ENCODE data around the gene BCOR.

Gene BCOR

DNA sequence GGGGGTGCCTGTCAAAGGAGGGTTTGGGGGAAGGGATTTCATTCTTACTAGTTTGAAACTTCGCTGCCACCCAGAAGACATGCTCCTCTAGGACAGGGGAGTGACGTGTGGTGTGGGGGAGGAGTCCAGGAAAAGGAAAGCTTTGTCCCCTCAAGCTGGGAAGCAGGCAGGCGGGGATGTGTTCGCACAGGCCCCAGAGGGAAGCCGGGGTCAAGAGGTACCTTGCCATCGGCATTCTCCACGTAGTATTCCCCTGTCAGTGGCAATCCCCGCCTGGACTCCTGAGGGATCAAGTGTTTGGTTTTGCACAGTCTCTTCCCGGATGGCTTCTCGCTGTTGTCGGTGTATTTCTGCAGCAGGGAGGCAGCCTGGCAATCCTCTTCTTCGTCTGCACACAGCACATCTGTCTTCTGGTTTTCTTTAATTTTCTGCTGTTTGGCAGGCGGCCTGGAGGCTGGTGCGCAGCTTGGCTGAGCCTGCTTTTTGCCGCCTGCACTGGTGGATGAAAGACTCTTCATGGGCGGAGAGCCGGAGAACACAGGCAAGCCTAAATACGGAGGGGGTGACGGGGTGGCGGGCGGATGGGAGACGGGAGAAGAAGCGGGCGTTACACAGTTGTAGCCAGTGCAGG is 35.1 kb downstream of the BCOR start:
- DNase-seq (ENCODE audit: low read depth): no peak
- H3K4me3 ChIP-seq (replicated peaks; ENCODE audit: low read depth, low read length): no peak overlapping the region
- TF ChIP-seq, protein P1, sequence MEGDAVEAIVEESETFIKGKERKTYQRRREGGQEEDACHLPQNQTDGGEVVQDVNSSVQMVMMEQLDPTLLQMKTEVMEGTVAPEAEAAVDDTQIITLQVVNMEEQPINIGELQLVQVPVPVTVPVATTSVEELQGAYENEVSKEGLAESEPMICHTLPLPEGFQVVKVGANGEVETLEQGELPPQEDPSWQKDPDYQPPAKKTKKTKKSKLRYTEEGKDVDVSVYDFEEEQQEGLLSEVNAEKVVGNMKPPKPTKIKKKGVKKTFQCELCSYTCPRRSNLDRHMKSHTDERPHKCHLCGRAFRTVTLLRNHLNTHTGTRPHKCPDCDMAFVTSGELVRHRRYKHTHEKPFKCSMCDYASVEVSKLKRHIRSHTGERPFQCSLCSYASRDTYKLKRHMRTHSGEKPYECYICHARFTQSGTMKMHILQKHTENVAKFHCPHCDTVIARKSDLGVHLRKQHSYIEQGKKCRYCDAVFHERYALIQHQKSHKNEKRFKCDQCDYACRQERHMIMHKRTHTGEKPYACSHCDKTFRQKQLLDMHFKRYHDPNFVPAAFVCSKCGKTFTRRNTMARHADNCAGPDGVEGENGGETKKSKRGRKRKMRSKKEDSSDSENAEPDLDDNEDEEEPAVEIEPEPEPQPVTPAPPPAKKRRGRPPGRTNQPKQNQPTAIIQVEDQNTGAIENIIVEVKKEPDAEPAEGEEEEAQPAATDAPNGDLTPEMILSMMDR (IDR thresholded peaks at IDR 0.05; ENCODE audit: low read length, missing control alignments): no peak

DNA sequence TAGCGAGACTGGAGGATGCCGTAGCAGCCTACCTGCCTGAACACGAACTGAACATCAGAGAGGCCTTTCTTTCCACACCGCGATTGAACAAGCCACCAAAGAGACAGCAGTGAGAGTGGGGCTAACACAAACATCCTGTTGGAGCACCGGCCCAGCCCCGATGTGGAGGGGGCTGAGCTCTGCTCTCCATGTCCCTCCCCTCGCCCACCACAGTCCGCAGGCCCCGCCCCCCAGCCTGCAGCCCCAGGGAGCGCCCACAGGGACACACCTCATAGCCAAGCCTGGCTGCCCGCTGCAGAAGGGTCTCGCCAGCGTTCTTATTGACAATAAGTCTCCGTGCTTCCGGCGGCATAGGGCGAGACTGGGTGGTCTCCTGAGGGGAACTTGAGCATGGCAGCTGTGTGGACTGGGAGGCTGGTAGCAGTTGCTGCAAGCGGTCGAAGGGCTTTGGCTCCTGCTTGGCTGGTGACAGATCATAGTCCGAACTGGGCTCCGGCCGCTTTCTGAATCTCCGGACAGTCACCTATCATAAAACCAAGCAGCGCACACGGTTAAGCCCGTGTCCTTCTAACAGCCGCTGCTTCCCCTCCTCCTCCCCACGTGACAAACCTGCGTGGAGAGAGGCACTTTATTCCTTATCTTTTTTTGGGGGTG is 35.8 kb downstream of the BCOR start:
- DNase-seq (ENCODE audit: low read depth): no peak
- TF ChIP-seq, protein P1 (IDR thresholded peaks at IDR 0.05; ENCODE audit: low read length, missing control alignments): no peak
- H3K4me3 ChIP-seq (replicated peaks; ENCODE audit: low read depth, low read length): no peak overlapping the region

DNA sequence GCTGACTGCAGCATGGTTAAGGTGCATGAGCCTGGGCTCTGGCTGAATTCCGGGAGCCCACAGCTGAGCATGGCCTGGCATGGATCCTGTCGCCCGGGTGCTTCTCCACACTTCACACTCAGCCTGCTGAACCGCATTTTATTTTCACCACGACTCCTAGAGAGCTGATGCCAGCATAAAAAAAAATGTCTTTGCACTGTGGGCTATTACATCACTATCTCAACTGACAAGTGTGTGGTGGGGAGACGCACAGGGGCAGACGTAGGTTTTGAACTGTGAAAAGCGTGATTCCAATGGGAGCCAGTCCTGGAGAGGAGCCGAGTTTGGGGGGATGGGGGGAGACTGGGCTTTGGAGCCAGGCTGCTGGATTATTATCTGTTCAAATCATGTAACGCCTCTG is 36.8 kb downstream of the BCOR start:
- TF ChIP-seq, protein P1 (IDR thresholded peaks at IDR 0.05; ENCODE audit: low read length, missing control alignments): no peak
- no peak for DNase-seq (ENCODE audit: low read depth)
- no peak overlapping the region for H3K4me3 ChIP-seq (replicated peaks; ENCODE audit: low read depth, low read length)

- no peak overlapping the region for H3K4me3 ChIP-seq (replicated peaks; ENCODE audit: low read depth, low read length)
- no peak for DNase-seq (ENCODE audit: low read depth)
- TF ChIP-seq, protein P1 (IDR thresholded peaks at IDR 0.05; ENCODE audit: low read length, missing control alignments): no peak
Measured at GRCh38 chrX:40060356-40060845, 37.4 kb downstream of the BCOR start.

DNA sequence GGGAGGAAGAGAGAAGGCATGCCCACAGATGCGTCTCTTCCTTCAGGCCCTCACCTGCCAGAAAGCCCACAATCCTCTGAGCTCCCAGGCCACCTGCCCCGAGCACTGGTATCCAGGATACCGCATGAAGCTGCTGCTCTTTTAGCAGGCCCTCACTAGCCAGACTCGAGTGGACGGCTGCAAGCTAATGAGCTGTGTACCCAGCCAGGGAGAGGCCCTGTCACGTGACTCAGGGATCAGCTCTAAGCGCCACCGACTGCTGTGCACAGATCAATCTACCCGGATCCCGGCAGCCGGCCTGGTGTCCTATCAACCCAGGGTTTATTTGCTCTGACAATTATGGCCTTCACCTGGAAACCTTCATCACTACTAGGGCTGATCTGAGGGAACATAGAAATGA is 39.0 kb downstream of the BCOR start:
- no peak overlapping the region for H3K4me3 ChIP-seq (replicated peaks; ENCODE audit: low read depth, low read length)

GRCh38 chrX:40057405-40057804 is 40.4 kb downstream of the BCOR start:
- H3K4me3 ChIP-seq (replicated peaks; ENCODE audit: low read depth, low read length): no peak overlapping the region
- TF ChIP-seq, protein P1 (IDR thresholded peaks at IDR 0.05; ENCODE audit: low read length, missing control alignments): no peak
- DNase-seq (ENCODE audit: low read depth): no peak

More for the DNA sequence above, 39.0 kb downstream of the BCOR start:
- DNase-seq (ENCODE audit: low read depth): no peak
- TF ChIP-seq, protein P1 (IDR thresholded peaks at IDR 0.05; ENCODE audit: low read length, missing control alignments): no peak
